GM19035 (cell line): ENCODE data around the gene DENND1B.

ENCODE experiments used
- ATAC-seq: cut with Tn5 transposase; IDR thresholded peaks from one replicate; pipeline ENCODE4 v1.9.1; 2021; ENCODE audit not compliant: unreplicated experiment

DENND1B gene, protein sequence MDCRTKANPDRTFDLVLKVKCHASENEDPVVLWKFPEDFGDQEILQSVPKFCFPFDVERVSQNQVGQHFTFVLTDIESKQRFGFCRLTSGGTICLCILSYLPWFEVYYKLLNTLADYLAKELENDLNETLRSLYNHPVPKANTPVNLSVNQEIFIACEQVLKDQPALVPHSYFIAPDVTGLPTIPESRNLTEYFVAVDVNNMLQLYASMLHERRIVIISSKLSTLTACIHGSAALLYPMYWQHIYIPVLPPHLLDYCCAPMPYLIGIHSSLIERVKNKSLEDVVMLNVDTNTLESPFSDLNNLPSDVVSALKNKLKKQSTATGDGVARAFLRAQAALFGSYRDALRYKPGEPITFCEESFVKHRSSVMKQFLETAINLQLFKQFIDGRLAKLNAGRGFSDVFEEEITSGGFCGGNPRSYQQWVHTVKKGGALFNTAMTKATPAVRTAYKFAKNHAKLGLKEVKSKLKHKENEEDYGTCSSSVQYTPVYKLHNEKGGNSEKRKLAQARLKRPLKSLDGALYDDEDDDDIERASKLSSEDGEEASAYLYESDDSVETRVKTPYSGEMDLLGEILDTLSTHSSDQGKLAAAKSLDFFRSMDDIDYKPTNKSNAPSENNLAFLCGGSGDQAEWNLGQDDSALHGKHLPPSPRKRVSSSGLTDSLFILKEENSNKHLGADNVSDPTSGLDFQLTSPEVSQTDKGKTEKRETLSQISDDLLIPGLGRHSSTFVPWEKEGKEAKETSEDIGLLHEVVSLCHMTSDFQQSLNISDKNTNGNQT

DNA sequence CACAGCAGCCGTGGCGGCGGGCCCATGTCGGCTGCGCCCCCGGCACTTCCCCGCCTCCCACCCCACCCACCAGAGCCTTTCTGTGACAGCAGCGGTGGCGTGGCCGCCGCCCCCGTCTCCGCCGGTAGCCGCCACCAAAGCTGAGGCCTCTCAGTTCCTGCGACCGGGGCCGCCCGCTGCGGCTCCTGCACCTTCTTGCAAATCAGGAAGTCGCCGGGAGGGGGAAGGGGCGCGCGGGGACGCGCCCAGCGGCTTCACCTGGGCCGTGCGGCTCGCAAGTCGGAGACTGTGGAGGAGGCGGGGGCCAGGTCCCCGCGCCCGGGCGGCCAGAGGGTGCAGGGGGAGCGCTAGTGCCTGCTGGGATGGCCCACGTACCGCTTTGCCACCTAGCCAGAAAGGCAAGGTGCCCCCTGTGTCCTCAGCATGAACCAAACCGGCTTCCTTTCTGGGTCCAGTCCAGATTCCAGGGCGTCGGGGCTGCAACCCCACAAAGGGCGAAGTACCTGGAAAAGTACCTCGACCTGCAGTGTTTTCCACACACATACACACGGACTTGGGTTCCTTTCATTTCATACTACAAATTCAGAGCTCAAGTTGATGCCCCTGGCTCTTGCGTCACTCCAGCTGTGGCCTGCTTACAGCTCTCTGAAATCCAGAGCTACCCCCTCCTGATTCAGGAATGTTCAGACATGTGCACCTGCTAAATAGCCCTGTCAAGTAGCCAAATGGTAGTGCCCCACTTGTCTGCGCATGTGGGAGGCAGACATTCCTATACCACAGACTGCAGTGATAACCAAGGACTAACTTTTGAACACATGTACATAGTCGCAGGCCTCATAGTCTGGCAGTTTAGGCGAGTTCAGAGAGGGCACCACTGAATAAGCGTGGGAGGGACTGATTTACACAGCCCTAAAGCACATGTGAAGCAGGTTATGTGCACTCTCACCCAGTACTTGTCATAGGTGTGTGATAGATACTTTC is at the start of gene DENND1B:
Gene DENND1B (minus strand): TSS at position 199 of the 981 bp plus-strand sequence. CDS start 325 bp downstream, outside the sequence.
- ATAC-seq = peak; percentile 64

DNA sequence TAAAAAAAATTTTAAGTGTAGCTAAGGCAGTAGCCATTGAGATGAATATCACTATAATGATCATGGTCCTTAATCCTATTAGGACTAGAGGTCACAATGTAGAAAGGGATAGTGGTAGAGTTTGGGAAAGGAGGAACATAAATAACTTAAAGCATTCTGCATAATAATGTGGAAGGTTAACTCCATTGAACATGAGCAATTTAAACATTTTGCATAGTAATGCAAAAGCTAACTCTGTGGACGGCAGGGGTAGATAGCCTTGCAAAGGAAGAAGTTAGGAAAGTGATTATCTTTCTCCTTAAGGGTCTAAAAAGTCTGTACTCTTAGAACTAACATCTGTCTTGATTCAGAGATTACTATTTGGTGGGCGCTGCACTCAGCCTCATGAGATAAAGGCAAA is 39.0 kb upstream of the DENND1B start:
- no peak for ATAC-seq

DNA sequence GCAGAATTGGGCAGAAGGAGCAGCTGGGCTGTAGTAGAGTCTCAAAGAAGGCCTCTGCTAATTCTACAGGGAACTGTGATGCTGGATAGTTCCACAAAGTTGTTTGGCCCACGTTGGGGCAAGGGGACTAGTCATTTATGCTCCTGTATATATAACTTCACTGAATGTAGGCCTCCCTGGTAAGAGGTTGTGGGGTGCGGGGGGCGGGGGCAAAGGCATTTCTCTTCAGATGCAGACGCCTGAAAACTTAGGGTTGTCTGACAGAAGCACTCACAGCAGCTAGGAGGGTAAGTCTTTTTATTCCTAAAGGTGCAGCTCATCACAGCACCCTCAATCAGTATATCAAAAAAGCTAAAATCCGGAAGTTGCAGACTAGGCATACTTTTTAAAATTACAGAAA is 38.5 kb upstream of the DENND1B start:
- no peak for ATAC-seq

DNA sequence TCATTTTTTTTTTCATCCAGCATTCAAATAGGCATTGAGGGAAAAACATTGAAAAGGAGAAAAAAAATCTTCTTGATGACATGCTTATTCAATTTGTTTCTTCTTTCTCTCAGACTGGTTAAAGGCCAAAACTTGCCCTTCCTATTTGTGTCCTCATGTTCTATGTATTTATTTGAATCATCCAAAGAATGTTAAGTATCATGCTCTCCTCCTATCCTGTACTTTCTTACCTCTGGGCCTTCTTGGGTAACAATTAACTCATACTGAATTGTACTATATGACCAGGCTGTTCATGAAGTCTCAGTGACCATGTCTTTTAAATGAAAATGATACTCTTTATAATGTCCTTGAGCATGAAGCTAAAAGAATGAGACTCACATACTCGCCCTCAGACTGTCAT is 36.5 kb upstream of the DENND1B start:
- no peak for ATAC-seq

DNA sequence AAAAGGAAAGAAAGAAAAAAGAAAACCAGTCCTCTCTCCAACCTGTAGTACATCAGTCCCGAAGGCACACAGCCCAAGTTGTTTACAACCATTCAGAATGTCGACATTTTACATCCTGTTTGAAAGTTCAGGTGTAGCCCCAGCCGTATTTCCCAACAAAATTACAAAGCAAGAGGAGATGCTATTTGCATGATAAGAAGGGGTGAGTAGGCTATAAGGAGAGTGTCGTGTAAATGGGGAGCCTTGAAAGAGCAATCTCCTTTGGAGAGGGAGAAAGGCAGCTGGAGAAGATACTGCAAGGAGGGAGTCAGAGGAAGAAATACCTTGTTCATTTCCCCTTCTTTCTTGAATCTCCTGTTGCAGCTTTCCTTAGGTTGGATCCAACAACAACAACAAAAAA is 35.5 kb upstream of the DENND1B start:
- ATAC-seq = no peak

DNA sequence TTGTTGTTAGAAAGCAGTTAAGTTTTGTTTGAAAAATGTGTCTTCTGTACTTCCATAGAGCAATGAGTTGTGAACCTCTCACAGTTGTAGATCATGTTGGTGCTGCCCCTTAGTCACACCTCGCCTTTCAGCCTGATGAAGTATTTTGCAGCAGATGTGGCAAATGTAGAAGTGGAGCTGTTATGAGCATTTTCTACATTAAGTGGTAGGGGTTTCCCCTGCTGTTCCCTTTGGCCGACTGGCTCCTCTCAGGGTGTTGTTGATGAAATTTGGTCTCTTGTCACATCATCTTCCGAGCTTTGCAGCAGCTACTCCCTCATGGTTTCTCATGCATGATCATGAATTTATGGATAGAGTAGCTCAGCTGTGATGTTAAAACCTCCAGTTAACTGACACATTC is 33.6 kb upstream of the DENND1B start:
- ATAC-seq = peak; percentile 59

DNA sequence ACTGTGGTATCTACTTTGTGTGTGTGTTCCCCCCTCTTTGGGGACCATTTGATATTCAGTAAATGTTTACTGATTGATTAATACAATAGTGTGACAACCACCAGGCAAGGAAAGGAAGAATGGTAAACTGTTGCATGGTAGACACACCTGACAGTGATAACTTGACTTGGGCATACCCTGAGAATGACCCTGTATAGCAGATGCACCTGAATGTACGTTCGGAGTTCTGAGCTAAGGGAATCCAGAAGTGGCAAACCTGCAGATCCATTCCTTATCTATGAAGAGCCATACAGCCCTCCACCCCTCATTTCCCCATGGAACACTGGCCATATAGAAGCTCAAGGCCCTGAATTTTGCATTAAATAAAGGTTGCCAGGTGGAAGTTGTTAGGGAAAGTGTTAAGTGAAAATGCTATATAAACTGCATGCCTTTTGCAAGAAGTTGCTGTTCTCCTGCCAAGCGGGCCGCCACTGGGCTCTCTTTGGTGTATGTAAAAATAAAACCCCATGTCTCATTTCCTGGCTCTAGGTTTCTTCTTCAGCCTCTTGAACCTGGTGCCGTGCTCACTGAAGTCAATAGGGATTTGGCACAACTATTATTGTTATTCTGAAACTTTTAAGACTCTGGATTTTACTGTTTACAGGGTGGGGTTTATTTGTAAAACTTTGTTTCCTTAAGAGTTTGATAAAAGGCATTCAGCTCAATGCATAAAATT is 32.6 kb upstream of the DENND1B start:
- ATAC-seq = no peak

DNA sequence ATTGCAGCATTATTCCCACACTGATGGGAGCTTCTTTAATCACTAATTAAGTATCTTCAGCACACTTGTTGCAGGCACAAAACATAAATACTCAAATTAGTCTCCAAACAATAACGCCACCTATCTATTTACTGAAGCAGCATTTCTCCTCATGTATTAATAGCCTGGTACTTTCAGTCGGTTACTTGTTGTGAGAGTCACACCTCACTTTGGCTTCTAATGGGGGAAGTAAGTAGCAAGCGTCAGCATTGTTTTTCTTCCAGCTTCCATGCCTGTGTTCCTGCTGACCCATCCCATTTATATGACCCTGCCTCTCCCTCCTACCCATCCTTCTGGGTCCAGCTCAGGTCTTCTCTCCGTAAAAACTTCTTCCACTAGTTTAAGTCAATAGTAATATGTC is 31.9 kb upstream of the DENND1B start:
- peak; percentile 79 for ATAC-seq

DNA sequence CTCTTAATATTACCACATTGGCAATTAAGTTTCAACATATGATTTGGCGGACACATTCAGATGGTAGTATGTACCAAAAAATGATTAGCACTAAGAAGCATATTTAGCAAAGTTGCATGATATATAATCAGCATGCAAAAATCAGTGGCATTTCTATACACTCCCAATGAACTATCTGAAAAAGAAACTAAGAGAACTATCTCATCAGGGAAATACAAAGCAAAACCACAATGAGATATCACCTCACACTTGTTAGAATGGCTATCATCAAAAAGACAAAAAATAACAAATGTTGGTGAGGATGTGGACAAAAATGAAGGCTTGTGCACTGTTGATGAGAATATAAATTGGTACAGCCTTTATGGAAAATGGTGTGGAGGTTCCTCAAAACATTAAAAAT is 31.4 kb upstream of the DENND1B start:
- peak; percentile 35 for ATAC-seq

DNA sequence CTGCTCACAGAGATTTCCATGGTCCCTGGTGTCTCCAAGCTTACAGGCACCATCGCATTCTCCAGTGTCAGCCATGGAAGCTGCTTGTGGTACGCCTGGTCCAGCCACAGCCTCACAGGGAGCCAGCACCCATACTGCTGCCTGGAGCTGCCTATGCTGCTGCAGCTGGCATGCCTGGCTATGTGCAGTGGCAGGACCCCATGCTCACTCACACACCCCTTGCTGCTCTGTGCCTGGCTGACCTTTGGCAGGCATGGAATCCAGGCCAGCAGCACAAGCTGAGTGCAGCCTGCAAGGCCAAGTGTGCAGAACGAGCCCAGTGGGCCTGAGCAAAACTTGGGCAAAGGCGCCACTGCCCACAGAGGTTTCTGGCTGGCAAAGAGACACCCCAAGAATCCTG is 26.4 kb upstream of the DENND1B start:
- ATAC-seq = no peak

DNA sequence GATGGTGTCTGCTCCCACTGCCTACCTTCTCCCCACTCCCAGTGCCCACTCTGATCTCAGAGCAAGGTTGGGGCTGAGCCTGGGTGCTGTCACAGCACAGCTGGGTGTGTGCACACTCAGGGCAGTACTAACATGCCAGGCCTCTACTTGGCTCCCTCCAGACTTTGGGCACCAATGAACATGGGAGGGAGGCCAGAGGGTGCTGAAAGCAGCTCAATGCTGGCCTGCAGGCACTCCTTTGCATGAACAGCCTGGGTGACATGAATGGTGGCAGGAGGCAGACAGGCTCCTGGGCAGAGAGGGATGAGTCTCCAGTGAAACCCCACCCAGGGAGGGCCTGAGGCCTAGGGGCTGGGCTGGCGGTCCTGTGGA is 25.8 kb upstream of the DENND1B start:
- ATAC-seq = no peak

DNA sequence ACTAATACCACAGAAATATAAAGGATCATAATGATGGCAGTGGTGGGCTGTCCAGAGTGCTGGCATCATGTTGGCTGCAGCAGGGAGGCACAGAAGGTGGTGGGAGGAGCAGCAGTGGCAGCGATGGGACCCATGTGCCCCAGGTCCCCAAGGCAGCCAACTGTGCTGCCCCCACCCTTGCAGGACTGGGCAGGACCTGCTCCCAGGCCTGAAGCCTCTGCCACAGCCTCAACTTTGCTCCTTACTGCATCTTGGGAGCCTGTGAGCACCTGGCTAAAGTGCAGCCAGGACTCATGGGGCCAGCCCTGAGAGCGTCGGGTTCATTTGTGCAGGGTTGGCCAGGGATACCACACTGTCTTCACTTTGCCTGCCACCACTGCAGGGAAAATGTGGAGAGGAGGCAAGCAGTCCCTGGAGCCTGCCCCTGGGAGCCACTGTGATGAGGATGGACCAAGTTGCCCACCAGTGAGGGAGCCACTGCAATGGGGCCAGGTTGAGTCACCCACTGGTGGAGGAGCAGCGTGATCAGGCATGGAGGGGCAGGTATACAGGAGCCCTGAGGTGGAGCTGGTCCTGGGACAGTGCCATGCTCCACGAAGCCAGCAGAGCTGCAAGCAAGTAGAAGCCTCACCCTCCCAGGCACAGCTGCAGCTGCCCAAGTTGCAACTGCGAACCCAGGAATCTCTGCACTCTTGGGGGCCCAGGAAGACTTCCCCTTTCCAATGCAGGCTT is 25.3 kb upstream of the DENND1B start:
- no peak for ATAC-seq

DNA sequence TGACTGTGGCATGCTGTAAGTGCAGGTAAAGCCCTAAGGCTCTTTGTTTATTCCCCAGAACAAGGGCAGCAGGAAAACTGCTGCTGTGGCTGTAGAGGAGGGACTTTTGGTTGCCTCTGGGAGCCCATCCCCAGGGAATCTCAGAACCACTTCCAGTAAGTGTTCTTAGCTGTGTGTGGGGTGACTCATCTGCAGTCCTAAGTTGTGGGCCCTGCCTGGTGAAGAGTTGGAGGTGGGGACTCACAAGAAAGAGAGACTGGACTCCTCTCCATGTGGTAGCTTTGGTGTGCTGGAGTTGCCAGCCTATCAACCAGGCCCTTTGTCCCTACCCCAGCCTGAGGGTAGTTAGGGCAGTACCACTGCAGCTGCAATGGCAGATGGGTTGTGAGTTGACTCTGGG is 24.0 kb upstream of the DENND1B start:
- no peak for ATAC-seq

DNA sequence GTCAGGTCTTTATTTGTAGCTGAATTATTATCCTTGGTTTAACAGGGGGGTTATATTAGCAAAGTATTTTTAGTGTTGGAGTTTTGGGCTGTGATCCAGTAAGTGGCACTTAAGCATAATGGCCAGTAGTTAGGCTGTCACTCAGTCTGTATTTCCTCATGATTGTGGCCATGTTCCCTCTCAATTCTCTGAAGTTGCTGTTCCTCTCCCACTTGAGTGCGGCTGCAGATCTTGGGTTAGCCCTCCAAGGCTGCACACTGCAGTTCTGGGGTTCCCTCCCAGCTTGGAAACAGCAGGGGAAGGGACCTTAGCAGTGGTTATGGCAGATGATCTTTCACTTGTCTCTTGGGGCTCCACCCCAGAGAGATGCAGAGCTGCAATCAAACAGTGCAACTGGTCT is 23.2 kb upstream of the DENND1B start:
- ATAC-seq = no peak

DNA sequence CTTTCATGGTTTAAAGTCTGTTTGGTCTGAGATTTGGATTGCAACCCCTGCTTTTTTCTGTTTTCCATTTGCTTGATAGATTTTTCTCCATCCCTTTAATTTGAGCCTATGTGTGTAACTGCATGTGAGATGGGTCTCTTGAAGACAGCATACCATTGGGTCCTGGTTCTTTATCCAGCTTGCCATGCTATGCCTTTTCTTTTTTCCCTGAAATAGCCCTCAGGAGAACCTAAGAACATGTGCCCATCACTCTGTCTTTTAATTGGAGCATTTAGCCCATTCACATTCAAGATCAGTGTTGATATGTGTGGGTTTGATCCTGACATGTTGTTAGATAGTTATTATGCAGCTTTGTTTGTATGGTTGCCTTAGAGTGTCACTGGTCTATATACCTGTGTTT is 21.7 kb upstream of the DENND1B start:
- no peak for ATAC-seq

DNA sequence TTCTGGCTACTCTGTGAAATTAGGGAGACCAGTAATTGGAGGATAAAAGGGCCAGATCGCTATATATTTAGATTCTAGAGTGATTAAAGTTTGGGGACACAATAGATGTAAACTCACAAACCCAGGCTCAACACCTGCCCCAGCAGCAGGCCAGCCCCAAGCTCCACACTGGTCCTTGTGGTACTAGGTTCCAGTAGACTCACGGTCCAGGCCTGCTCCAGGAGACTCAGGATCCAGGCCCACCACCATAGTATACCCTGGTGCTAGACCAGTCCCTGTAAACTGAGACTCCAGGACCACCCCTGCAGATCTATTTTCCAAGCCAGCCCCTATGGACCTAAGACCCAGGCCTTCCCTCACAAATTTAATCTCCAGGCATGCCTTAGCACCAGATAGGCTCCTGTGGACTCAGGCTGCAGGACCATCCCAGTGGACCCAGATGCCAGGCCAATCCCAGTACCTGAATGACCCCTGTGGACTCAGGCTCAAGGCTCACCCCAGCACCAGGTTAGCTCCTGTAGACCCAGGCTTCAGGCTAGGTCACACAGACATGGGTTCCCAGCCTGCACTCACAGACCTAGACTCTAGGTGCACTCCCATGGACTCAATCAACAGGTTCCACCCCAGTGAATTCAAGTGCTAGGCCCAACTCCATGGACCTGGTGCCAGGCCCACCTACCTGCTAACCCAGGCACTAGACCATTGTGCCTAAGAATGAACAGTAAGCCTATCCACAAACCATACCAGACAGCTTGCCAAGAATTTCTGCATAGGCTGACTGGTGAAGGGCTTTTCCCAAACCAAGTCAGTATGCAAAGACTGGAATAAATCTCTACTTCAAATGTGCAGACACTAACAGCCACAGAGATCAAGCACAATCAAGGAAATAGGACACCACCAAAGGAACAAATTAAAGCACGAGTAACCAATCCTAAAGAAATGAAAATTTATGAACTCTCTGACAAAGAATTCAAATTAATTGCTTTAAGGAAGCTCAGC is 13.8 kb upstream of the DENND1B start:
- no peak for ATAC-seq

DNA sequence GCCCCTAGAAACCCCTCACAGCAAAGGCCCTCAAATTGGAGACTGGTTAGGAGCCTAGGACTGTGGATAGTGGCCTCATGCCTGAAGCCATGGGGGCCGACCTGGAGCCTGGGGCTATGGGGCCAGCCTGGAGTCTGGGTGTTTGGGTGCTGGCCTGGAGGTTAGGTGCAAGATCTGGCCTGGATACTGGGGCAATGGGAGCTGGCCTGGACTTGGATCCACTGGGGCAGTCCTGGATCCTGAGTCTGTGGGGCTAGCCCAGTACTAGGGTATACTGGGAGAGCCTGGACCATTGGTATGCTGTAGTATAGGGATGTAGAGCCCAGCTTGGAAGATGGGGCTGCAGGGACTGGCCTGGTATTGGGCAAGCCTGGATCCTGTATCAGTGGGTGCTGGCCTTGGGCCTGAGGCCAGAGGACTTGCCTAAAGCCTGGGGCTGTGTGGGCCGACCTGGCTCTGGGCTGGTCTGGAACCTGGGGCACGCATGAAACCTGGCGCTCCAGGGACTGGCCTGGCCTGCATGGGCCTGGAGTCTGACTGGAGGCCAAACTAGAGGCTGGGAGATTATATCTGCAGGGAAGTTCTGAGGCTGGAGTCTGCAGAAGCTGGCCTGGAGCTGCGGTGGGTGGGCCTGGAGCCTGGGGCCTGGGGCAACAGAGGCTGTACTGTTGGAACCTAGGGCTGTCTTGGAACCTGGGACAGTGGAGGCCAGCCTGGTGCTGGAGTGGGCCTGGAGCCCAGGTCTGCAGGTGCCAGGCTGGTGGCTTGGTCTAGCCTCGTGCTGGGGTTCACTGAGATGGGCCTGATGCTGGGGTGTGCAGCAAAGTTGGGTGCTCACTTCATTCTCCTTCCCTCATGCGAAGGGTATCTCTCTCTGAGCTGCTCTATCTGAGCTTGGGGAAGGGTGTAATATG is 12.6 kb upstream of the DENND1B start:
- no peak for ATAC-seq

DNA sequence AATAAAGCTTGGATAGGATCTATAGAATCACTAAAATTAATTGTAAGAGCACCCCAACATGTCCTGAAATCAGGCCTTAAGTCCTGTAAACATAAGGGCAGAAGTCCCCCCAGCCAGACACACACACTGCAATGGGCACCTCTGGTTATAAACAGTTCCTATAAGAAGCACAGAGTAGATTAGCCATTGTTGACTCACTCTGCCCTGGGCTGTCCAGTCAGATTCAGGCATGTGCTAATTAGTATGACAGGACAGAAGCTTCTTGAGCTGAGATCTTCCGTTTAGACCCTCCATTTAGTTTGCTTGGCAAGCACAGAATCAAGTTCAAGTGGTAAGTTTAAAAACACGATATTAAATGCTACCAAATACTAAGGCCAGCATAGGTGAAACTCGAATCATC is 11.8 kb upstream of the DENND1B start:
- ATAC-seq = no peak
